GM12872 (cell line): Measurements from ENCODE around the gene ABHD12.

Source experiments
- TF ChIP-seq, protein P1 (sequence below): IDR thresholded peaks from 3 replicates; pipeline ENCODE4 v1.5.1; 2011; ENCODE audit warnings: low read depth, mild to moderate bottlenecking, low read length, moderate library complexity; ENCODE audit not compliant: insufficient read depth

ABHD12 gene

GRCh38 chr20:25336561-25337422 lies 53.8 kb downstream of the ABHD12 start:
- TF ChIP-seq, protein P1, sequence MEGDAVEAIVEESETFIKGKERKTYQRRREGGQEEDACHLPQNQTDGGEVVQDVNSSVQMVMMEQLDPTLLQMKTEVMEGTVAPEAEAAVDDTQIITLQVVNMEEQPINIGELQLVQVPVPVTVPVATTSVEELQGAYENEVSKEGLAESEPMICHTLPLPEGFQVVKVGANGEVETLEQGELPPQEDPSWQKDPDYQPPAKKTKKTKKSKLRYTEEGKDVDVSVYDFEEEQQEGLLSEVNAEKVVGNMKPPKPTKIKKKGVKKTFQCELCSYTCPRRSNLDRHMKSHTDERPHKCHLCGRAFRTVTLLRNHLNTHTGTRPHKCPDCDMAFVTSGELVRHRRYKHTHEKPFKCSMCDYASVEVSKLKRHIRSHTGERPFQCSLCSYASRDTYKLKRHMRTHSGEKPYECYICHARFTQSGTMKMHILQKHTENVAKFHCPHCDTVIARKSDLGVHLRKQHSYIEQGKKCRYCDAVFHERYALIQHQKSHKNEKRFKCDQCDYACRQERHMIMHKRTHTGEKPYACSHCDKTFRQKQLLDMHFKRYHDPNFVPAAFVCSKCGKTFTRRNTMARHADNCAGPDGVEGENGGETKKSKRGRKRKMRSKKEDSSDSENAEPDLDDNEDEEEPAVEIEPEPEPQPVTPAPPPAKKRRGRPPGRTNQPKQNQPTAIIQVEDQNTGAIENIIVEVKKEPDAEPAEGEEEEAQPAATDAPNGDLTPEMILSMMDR: no peak

GRCh38 chr20:25328954-25329498 lies 61.6 kb downstream of the ABHD12 start:
- TF ChIP-seq, protein P1: no peak

DNA sequence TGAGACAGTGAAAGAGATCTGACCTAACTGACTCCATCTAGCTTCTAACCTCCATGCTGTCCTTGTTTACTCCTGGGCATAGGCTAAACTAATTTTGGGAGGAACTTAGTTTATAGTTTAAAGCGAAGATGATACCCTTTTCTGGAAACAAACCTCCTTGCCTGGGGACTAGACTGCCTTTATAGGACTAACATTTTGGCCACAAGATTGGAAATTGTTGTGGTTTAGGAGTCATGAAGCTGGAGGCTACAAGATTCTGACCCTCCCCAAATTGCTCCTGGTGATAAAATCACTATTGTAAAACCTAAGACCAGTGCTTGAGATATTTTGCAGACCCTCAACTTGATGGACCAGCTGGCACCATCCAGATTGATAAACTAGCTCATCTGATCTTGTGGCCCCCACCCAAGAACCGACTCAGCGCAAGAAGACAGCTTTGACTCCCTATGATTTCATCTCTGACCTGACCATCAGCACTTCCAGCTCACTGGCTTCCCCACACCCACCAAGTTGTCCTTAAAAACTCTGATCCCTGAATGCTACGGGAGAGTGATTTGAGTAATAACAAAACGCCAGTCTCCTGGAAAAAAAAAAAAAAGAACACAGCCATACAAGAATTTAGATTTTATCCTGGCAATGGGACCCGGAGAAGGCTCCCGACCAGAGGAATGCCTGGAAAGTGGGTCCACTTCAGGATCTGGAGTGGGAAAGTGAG lies 63.0 kb downstream of the ABHD12 start:
- TF ChIP-seq, protein P1: no peak

- TF ChIP-seq, protein P1: no peak
Observed at GRCh38 chr20:25325997-25326396, 64.6 kb downstream of the ABHD12 start.

GRCh38 chr20:25325073-25325472 lies 65.6 kb downstream of the ABHD12 start:
- TF ChIP-seq, protein P1: no peak

- TF ChIP-seq, protein P1: no peak
Observed at GRCh38 chr20:25324412-25324811, 66.2 kb downstream of the ABHD12 start.
